OCI-LY7 (cell line): ENCODE results near the gene TDRD9. TPM values are rescaled to one million over a fixed set of nuclear protein-coding genes. Genes with fewer than 3 reads are reported as not detected.

Experiments used
- BruUV-seq: library from RNA; stranded (reverse); fragments of 400-500 nt; replicated peaks from 2 replicates; lab custom pipeline; 2021; lab: Mats Ljungman, UMichigan
- CTCF ChIA-PET: fragments of 300-600 bp; sonication (Branson Sonifier 250); formaldehyde crosslinking; loops from one replicate; lab custom pipeline; 2022; ENCODE audit warnings: antibody characterized with exemption; ENCODE audit not compliant: unreplicated experiment; lab: Charles Lee
- POLR2A ChIA-PET: fragments of 300-600 bp; sonication (Branson Sonifier 250); formaldehyde crosslinking; loops from one replicate; lab custom pipeline; 2022; ENCODE audit warnings: antibody characterized with exemption; lab: Charles Lee
- DNase-seq: peaks from one replicate; pipeline ENCODE4 v3.0.0-alpha.2; 2015; ENCODE audit warnings: low spot score
- H2AFZ ChIP-seq: fragments of 200-600 bp; sonication (generic), shearing (Covaris generic); 2 replicates; pipeline ENCODE4 v1.6.1; 2014; ENCODE audit warnings: mild to moderate bottlenecking, antibody characterized with exemption, low read length, moderate library complexity
- H3K27ac ChIP-seq: fragments of 200-600 bp; sonication (generic); 2 replicates; pipeline ENCODE4 v1.5.1; 2014; ENCODE audit warnings: mixed run types, low read depth, mild to moderate bottlenecking, moderate library complexity, low read length, inconsistent platforms; ENCODE audit not compliant: poor library complexity, severe bottlenecking
- H3K36me3 ChIP-seq: fragments of 200-600 bp; sonication (generic); 2 replicates; pipeline ENCODE4 v1.6.1; 2014; ENCODE audit warnings: mild to moderate bottlenecking, antibody characterized with exemption, low read length, moderate library complexity, mixed read lengths; ENCODE audit not compliant: insufficient read depth
- H3K4me1 ChIP-seq: fragments of 200-600 bp; sonication (generic); 2 replicates; pipeline ENCODE4 v1.5.1; 2014; ENCODE audit warnings: mild to moderate bottlenecking, low read length; ENCODE audit not compliant: insufficient read depth, poor library complexity, severe bottlenecking
- H3K4me2 ChIP-seq: fragments of 200-600 bp; sonication (generic); 2 replicates; pipeline ENCODE4 v1.6.1; 2014; ENCODE audit warnings: mild to moderate bottlenecking, low read length
- H3K4me3 ChIP-seq: fragments of 200-600 bp; sonication (generic); 2 replicates; pipeline ENCODE4 v1.5.1; 2014; ENCODE audit warnings: mild to moderate bottlenecking, low read depth, low read length; ENCODE audit not compliant: poor library complexity, severe bottlenecking
- H3K79me2 ChIP-seq: fragments of 200-600 bp; sonication (generic); 2 replicates; pipeline ENCODE4 v1.6.1; 2016; ENCODE audit warnings: low read depth, mild to moderate bottlenecking, low read length, moderate library complexity, mixed read lengths; ENCODE audit not compliant: insufficient read depth
- H3K9me2 ChIP-seq: fragments of 200-600 bp; sonication (generic); 2 replicates; pipeline ENCODE4 v1.6.1; 2016; ENCODE audit warnings: mild to moderate bottlenecking, low read length, mixed read lengths; ENCODE audit not compliant: insufficient read depth
- H3K9me3 ChIP-seq: fragments of 200-600 bp; sonication (generic); 2 replicates; pipeline ENCODE4 v1.6.1; 2014; ENCODE audit warnings: mild to moderate bottlenecking, mixed run types, low read length, mixed read lengths
- H4K20me1 ChIP-seq: fragments of 200-600 bp; sonication (generic); 2 replicates; pipeline ENCODE4 v1.6.1; 2014; ENCODE audit warnings: mild to moderate bottlenecking, antibody characterized with exemption, low read length, moderate library complexity, mixed read lengths; ENCODE audit not compliant: insufficient read depth
- EZH2phosphoT487 ChIP-seq: fragments of 200-600 bp; sonication (generic); IDR thresholded peaks from 2 replicates; pipeline ENCODE4 v1.6.1; 2018; ENCODE audit warnings: low read depth, borderline replicate concordance, mild to moderate bottlenecking, mixed run types, antibody characterized with exemption, low read length, moderate library complexity, mixed read lengths
- intact Hi-C: fragments of 100-400 bp; cut with micrococcal nuclease; formaldehyde crosslinking; loops from one replicate; pipeline ENCODE4 v1.10.0; 2022; ENCODE audit not compliant: unreplicated experiment
- total RNA-seq, 2 experiments: library from RNA; depleted of rRNA in 1 of 2; stranded (reverse); fragments of >200 nt in 1 of 2; shearing (Covaris generic) in 1 of 2; gene quantifications; 2 replicates each; pipeline ENCODE4 v1.2.3, GENCODE V29; 2014 to 2022
- TF ChIP-seq, protein P1 (sequence below): fragments of 200-600 bp; sonication (generic); conservative IDR thresholded peaks from 2 replicates; pipeline ENCODE4 v1.5.1; 2014; ENCODE audit warnings: mild to moderate bottlenecking, antibody characterized with exemption, low read length, moderate library complexity, mixed read lengths

The TDRD9 gene
- total RNA-seq, 2 experiments from 2014 or later, result not detected

DNA sequence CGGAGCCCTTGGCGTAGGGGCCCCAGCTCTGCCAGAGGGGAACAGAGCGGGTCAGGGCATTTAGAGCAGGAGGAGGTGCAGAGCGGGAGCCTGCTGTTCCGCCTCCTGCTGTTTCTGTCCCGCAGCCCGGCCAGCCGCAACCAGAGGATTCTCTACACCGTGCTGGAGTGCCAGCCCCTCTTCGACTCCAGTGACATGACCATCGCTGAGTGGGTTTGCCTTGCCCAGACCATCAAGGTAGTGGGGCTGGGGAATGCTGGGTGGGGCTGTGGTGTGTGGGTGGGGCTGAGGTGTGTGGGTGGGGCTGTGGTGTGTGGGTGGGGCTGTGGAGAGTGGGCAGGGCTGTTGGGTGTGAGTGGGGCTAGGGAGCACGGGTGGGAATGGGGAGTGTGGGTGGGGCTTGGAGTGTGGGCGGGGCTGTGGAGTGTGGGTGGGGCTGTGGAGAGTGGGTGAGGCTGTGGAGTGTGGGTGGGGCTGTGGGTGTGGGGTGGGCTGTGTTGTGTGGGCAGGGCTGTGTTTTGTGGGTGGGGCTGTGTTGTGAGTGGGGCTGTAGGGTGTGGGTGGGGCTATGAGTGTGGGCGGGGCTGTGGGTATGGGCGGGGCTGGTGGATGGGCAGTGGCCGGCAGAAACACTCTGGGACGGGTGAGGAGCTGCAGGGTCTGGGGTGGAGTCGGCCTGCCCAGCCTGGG is 165.3 kb downstream of the TDRD9 start:
- Histone ChIP-seq H2AFZ (no peak overlapping the region), H3K4me1 (peaks cover 3% of the 10 kb centered on the region), H3K4me3 (no peak overlapping the region), H3K9me3 (no peaks in the 10 kb centered on the region), H3K79me2 (no peaks in the 10 kb centered on the region), H3K36me3 (no peaks in the 10 kb centered on the region), H3K9me2 (no peaks in the 10 kb centered on the region), H4K20me1 (no peaks in the 10 kb centered on the region), H3K27ac (no peak overlapping the region), H3K4me2 (no peak overlapping the region)
- no peak for TF ChIP-seq EZH2phosphoT487
- TF ChIP-seq, protein P1, sequence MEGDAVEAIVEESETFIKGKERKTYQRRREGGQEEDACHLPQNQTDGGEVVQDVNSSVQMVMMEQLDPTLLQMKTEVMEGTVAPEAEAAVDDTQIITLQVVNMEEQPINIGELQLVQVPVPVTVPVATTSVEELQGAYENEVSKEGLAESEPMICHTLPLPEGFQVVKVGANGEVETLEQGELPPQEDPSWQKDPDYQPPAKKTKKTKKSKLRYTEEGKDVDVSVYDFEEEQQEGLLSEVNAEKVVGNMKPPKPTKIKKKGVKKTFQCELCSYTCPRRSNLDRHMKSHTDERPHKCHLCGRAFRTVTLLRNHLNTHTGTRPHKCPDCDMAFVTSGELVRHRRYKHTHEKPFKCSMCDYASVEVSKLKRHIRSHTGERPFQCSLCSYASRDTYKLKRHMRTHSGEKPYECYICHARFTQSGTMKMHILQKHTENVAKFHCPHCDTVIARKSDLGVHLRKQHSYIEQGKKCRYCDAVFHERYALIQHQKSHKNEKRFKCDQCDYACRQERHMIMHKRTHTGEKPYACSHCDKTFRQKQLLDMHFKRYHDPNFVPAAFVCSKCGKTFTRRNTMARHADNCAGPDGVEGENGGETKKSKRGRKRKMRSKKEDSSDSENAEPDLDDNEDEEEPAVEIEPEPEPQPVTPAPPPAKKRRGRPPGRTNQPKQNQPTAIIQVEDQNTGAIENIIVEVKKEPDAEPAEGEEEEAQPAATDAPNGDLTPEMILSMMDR, result no peak
- ChIA-PET POLR2A (interaction anchor here (0.6 kb wide), 1 partner anchor 525 kb away, joined by 3 read pairs; no protein-coding TSS in a partner anchor), CTCF (no interaction called here)
- intact Hi-C loops, result loop anchor here (1.0 kb wide), 1 partner anchor 38 kb away; no protein-coding TSS in a partner anchor
- no peak for DNase-seq
- no TSS peak for BruUV-seq

DNA sequence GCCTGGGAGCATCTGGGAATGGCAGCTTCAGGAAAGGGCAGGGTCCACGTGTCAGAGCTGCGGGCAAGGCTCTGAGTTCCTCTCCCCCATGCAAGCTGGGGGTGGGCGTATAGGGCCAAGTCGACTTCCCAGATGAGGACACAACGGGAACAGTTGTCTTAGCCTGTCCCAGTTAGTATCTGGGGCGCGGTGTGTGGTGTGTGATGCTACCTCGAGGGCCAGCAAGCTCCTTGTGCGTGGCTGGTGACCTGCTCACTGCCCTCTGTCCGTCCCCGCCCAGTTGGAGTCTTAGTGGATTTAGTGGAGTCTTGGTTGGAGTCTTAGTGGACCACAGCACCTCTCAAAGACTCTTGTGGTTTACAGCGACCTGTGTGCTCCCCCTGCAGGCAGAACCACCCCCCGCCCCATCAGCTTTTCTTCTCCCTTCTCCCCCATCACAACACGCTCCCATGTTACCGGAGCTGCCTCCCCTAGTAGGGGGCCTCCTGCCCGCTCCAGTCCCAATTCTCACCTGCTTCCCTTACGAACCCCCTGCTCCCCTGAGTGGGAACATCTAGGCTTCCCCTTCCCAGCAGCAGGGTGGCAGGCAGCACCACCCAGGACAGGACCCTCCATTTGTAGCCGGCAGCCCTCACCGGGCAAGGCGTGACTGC is 165.9 kb downstream of the TDRD9 start:
- Histone ChIP-seq H3K9me3 (no peaks in the 10 kb centered on the region), H3K36me3 (no peaks in the 10 kb centered on the region), H4K20me1 (no peaks in the 10 kb centered on the region), H3K9me2 (no peaks in the 10 kb centered on the region), H2AFZ (no peak overlapping the region), H3K4me1 (peaks cover 3% of the 10 kb centered on the region), H3K79me2 (no peaks in the 10 kb centered on the region), H3K27ac (no peak overlapping the region), H3K4me2 (no peak overlapping the region), H3K4me3 (no peak overlapping the region)
- ChIA-PET POLR2A (interaction anchor here (0.6 kb wide), 1 partner anchor 524 kb away, joined by 3 read pairs; no protein-coding TSS in a partner anchor), CTCF (interaction anchor here (1.0 kb wide), 1 partner anchor 17 kb away, joined by 3 read pairs; no protein-coding TSS in a partner anchor)
- no peak for DNase-seq
- intact Hi-C loops, result loop anchor here (1.0 kb wide), 1 partner anchor 37 kb away; no protein-coding TSS in a partner anchor
- TF ChIP-seq, protein P1, result no peak
- TF ChIP-seq EZH2phosphoT487, result no peak
- no TSS peak for BruUV-seq
